ENCODE data around the gene MAP3K2. TPM values are rescaled to one million over a fixed set of nuclear protein-coding genes. Genes with fewer than 3 reads are reported as not detected.

MAP3K2 gene
- total and polyA plus RNA-seq, 2 experiments from 2014 or later, result 10.2 to 23.5 TPM

DNA sequence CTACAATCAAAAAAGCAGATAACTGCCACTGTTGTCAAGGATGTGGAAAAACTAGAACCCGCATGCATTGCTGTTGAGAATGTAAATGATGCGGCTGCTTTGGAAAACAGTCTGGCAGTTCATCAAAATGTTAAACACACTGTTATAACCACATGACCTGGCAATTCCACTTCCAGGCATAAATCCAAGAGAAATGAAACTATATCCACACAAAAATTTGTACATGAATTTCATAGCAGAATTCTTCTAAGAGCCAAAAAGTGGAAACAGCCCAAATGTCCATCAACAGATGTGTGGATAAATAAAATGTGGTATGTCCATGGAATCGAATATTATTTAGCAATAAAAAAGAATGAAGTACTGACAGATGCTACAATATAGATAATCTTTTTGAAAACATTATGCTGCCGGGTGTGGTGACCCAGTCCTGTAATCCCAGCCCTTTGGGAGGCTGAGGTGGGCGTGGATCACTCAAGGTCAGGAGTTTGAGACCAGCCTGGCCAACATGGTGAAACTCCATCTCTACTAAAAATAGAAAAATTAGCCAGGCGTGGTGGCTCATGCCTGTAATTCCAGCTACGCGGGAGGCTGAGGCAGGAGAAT, 125.9 kb downstream of the MAP3K2 start:
- Histone ChIP-seq H3K79me2 (replicated peaks; ENCODE audit: insufficient read depth) (no peaks in the 10 kb centered on the region), H3K9me2 (ENCODE audit: insufficient read depth) (0 out of 2 replicates have a peak, but pooled peaks cover 6% of the 10 kb centered on the region), H3K36me3 (ENCODE audit: insufficient read depth) (peaks cover 12% of the 10 kb centered on the region), H3F3A (replicated peaks; ENCODE audit: low read depth) (no peaks in the 10 kb centered on the region), H2AFZ (no peak overlapping the region), H3K4me1 (ENCODE audit: insufficient read depth) (no peaks in the 10 kb centered on the region), H3K4me2 (no peak overlapping the region), H3K27me3 (ENCODE audit: insufficient read depth) (no peaks in the 10 kb centered on the region), H3K27ac (ENCODE audit: low read depth) (no peak overlapping the region), H3K4me3 (no peak overlapping the region), H4K20me1 (replicated peaks; ENCODE audit: insufficient read depth) (no peaks in the 10 kb centered on the region)
- TF ChIP-seq STAT1 (IDR thresholded peaks at IDR 0.05; ENCODE audit: unreplicated experiment), result no peak
- TF ChIP-seq EZH2phosphoT487 (IDR thresholded peaks at IDR 0.05; ENCODE audit: unreplicated experiment), result no peak
- TF ChIP-seq, protein P1, sequence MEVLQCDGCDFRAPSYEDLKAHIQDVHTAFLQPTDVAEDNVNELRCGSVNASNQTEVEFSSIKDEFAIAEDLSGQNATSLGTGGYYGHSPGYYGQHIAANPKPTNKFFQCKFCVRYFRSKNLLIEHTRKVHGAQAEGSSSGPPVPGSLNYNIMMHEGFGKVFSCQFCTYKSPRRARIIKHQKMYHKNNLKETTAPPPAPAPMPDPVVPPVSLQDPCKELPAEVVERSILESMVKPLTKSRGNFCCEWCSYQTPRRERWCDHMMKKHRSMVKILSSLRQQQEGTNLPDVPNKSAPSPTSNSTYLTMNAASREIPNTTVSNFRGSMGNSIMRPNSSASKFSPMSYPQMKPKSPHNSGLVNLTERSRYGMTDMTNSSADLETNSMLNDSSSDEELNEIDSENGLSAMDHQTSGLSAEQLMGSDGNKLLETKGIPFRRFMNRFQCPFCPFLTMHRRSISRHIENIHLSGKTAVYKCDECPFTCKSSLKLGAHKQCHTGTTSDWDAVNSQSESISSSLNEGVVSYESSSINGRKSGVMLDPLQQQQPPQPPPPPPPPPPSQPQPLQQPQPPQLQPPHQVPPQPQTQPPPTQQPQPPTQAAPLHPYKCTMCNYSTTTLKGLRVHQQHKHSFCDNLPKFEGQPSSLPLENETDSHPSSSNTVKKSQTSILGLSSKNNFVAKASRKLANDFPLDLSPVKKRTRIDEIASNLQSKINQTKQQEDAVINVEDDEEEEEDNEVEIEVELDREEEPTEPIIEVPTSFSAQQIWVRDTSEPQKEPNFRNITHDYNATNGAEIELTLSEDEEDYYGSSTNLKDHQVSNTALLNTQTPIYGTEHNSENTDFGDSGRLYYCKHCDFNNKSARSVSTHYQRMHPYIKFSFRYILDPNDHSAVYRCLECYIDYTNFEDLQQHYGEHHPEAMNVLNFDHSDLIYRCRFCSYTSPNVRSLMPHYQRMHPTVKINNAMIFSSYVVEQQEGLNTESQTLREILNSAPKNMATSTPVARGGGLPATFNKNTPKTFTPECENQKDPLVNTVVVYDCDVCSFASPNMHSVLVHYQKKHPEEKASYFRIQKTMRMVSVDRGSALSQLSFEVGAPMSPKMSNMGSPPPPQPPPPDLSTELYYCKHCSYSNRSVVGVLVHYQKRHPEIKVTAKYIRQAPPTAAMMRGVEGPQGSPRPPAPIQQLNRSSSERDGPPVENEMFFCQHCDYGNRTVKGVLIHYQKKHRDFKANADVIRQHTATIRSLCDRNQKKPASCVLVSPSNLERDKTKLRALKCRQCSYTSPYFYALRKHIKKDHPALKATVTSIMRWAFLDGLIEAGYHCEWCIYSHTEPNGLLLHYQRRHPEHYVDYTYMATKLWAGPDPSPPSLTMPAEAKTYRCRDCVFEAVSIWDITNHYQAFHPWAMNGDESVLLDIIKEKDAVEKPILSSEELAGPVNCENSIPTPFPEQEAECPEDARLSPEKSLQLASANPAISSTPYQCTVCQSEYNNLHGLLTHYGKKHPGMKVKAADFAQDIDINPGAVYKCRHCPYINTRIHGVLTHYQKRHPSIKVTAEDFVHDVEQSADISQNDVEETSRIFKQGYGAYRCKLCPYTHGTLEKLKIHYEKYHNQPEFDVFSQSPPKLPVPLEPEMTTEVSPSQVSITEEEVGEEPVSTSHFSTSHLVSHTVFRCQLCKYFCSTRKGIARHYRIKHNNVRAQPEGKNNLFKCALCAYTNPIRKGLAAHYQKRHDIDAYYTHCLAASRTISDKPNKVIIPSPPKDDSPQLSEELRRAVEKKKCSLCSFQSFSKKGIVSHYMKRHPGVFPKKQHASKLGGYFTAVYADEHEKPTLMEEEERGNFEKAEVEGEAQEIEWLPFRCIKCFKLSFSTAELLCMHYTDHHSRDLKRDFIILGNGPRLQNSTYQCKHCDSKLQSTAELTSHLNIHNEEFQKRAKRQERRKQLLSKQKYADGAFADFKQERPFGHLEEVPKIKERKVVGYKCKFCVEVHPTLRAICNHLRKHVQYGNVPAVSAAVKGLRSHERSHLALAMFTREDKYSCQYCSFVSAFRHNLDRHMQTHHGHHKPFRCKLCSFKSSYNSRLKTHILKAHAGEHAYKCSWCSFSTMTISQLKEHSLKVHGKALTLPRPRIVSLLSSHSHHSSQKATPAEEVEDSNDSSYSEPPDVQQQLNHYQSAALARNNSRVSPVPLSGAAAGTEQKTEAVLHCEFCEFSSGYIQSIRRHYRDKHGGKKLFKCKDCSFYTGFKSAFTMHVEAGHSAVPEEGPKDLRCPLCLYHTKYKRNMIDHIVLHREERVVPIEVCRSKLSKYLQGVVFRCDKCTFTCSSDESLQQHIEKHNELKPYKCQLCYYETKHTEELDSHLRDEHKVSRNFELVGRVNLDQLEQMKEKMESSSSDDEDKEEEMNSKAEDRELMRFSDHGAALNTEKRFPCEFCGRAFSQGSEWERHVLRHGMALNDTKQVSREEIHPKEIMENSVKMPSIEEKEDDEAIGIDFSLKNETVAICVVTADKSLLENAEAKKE (CRISPR knock-in tag; IDR thresholded peaks at IDR 0.05), result no peak
- no peak for TF ChIP-seq ZNF331 (CRISPR knock-in tag; IDR thresholded peaks at IDR 0.05; ENCODE audit: low read depth)
- TF ChIP-seq, protein P2, sequence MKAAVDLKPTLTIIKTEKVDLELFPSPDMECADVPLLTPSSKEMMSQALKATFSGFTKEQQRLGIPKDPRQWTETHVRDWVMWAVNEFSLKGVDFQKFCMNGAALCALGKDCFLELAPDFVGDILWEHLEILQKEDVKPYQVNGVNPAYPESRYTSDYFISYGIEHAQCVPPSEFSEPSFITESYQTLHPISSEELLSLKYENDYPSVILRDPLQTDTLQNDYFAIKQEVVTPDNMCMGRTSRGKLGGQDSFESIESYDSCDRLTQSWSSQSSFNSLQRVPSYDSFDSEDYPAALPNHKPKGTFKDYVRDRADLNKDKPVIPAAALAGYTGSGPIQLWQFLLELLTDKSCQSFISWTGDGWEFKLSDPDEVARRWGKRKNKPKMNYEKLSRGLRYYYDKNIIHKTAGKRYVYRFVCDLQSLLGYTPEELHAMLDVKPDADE (IDR thresholded peaks at IDR 0.05), result no peak
- TF ChIP-seq, protein P3, sequence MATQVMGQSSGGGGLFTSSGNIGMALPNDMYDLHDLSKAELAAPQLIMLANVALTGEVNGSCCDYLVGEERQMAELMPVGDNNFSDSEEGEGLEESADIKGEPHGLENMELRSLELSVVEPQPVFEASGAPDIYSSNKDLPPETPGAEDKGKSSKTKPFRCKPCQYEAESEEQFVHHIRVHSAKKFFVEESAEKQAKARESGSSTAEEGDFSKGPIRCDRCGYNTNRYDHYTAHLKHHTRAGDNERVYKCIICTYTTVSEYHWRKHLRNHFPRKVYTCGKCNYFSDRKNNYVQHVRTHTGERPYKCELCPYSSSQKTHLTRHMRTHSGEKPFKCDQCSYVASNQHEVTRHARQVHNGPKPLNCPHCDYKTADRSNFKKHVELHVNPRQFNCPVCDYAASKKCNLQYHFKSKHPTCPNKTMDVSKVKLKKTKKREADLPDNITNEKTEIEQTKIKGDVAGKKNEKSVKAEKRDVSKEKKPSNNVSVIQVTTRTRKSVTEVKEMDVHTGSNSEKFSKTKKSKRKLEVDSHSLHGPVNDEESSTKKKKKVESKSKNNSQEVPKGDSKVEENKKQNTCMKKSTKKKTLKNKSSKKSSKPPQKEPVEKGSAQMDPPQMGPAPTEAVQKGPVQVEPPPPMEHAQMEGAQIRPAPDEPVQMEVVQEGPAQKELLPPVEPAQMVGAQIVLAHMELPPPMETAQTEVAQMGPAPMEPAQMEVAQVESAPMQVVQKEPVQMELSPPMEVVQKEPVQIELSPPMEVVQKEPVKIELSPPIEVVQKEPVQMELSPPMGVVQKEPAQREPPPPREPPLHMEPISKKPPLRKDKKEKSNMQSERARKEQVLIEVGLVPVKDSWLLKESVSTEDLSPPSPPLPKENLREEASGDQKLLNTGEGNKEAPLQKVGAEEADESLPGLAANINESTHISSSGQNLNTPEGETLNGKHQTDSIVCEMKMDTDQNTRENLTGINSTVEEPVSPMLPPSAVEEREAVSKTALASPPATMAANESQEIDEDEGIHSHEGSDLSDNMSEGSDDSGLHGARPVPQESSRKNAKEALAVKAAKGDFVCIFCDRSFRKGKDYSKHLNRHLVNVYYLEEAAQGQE (IDR thresholded peaks at IDR 0.05; ENCODE audit: unreplicated experiment), result no peak
- TF ChIP-seq EZH2 (IDR thresholded peaks at IDR 0.05; ENCODE audit: low read depth, unreplicated experiment), result no peak
- TF ChIP-seq CREB1 (CRISPR knock-in tag; IDR thresholded peaks at IDR 0.05; ENCODE audit: low read depth), result no peak
- TF ChIP-seq POLR2AphosphoS5 (IDR thresholded peaks at IDR 0.05; ENCODE audit: low read depth), result no peak
- no peak for TF ChIP-seq JUNB (IDR thresholded peaks at IDR 0.05; ENCODE audit: unreplicated experiment)
- TF ChIP-seq ZNF114 (CRISPR knock-in tag; IDR thresholded peaks at IDR 0.05), result no peak
- TF ChIP-seq NANOG (IDR thresholded peaks at IDR 0.05; ENCODE audit: borderline replicate concordance), result no peak
- TF ChIP-seq, protein P4, sequence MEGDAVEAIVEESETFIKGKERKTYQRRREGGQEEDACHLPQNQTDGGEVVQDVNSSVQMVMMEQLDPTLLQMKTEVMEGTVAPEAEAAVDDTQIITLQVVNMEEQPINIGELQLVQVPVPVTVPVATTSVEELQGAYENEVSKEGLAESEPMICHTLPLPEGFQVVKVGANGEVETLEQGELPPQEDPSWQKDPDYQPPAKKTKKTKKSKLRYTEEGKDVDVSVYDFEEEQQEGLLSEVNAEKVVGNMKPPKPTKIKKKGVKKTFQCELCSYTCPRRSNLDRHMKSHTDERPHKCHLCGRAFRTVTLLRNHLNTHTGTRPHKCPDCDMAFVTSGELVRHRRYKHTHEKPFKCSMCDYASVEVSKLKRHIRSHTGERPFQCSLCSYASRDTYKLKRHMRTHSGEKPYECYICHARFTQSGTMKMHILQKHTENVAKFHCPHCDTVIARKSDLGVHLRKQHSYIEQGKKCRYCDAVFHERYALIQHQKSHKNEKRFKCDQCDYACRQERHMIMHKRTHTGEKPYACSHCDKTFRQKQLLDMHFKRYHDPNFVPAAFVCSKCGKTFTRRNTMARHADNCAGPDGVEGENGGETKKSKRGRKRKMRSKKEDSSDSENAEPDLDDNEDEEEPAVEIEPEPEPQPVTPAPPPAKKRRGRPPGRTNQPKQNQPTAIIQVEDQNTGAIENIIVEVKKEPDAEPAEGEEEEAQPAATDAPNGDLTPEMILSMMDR (conservative IDR thresholded peaks at IDR 0.05; ENCODE audit: low read depth in 2 of 2), result no peak
- peaks cover 5% of the 10 kb centered on the region for H3K27me3 Mint-ChIP-seq (ENCODE audit: insufficient read depth, low read depth, poor library complexity)
- peaks cover 82% of the 10 kb centered on the region for H3K36me3 Mint-ChIP-seq (ENCODE audit: low read depth)
- H3K4me1 Mint-ChIP-seq, result no peaks in the 10 kb centered on the region; the same call in 2 of the 3 replicates
- no peak for DNase-seq (ENCODE audit: low spot score)
- H3K4me3 Mint-ChIP-seq, result no peak overlapping the region
- peaks cover 20% of the 10 kb centered on the region; the same call in 2 of the 3 replicates for H3K9me3 Mint-ChIP-seq
- no peak for ATAC-seq
- no peak overlapping the region for H3K27ac Mint-ChIP-seq
